Tibial nerve (tissue), 3 donors: Measurements from ENCODE around the gene TTLL1.

ENCODE experiments used
- CTCF ChIP-seq, 5 experiments: fragments of 200-600 bp in 3 of 5; fragments of 450-650 bp in 2 of 5; sonication (generic) in 3 of 5; IDR thresholded peaks; one replicate each; pipeline ENCODE4 v1.5.1; 2016 to 2019; ENCODE audit warnings: antibody characterized with exemption in 5 of 5, mild to moderate bottlenecking in 3 of 5, moderate library complexity in 2 of 5
- POLR2A ChIP-seq, 2 donors: fragments of 450-650 bp; IDR thresholded peaks; one replicate each; pipeline ENCODE4 v1.6.1; 2017; ENCODE audit warnings: antibody characterized with exemption in 2 of 2, mild to moderate bottlenecking in 2 of 2, moderate library complexity in 2 of 2

- TF ChIP-seq POLR2A (IDR thresholded peaks at IDR 0.05), result no peak
- peak in 4 of 5 experiments; percentile 23 to 36 (median 26) for TF ChIP-seq CTCF (IDR thresholded peaks at IDR 0.05)
These were observed 1.1 kb upstream of the TTLL1 start for GRCh38 chr22:43090130-43090789.
